GM18505 (cell line): ENCODE data around the gene EZR.

Experiments used
- ATAC-seq: cut with Tn5 transposase; IDR thresholded peaks from one replicate; pipeline ENCODE4 v1.9.1; 2021; ENCODE audit not compliant: unreplicated experiment
- POLR2A ChIP-seq: IDR thresholded peaks from 4 replicates; pipeline ENCODE4 v1.6.1; 2011; ENCODE audit warnings: borderline replicate concordance; ENCODE audit not compliant: insufficient read depth, insufficient read length; ENCODE audit errors: extremely low read depth

Gene EZR

DNA sequence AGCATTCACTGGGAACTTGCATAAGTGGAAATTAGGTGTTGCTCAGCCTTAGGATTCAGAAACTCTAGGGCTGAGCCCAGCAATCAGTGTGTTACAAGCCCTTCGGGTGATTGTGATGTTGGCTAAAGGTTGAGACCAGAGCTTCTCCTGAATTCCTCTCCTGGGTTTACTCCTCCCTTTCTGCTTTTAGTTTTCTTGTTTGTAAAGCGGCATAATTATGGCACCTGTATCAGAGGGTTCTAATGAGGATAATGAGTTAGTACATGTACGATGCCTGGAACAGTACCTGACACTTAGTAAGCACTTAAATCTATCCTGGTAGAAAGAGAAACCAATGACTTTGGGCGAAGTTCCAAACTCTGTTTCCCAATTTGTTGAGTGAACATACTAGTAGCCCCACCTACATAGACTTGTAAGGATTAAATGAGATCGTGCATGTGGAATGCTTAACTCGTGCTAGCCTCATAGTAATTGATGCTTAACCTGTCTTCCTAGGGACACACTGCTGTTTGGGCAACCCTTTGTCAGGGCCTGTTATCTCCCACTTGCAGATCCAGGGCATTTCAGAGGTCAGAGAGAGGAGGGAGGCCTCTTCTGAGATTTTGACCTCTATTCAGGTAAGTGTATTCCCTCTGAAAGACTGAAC, 932 bp upstream of the EZR start:
- ATAC-seq = no peak
- TF ChIP-seq POLR2A = no peak

DNA sequence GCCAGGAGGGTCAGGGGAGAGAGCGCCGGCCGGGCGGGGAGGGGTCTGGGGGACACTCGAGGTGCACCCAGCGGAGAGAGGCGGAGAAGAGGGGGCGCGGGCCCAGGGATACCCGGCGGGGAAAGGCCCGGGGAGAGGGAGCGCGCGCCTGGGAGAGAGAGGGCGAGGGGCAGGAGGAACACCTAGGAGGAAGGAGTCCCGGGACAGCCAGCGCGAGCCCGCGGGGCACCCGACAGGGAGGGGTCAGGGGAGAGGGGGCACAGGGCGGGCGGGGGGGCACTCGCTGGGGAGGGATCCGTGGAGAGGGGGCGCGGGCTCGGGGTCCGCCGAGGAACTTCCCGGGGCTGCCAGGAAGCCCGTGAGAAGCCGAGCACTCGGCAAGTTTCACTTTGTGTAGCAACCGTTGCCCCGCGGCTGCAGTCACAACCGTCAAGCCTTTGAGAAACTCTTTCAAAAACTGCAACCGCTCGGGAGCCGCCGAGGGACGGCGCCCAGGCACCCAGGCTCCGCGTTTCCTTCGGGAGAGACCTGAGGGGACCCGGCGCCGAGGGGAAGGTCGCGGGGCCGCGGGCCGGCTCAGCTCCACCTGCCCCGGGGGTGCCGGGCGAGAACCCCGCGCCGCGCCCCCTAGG, 471 bp downstream of the EZR start:
- no peak for TF ChIP-seq POLR2A
- peak; percentile 25 for ATAC-seq

DNA sequence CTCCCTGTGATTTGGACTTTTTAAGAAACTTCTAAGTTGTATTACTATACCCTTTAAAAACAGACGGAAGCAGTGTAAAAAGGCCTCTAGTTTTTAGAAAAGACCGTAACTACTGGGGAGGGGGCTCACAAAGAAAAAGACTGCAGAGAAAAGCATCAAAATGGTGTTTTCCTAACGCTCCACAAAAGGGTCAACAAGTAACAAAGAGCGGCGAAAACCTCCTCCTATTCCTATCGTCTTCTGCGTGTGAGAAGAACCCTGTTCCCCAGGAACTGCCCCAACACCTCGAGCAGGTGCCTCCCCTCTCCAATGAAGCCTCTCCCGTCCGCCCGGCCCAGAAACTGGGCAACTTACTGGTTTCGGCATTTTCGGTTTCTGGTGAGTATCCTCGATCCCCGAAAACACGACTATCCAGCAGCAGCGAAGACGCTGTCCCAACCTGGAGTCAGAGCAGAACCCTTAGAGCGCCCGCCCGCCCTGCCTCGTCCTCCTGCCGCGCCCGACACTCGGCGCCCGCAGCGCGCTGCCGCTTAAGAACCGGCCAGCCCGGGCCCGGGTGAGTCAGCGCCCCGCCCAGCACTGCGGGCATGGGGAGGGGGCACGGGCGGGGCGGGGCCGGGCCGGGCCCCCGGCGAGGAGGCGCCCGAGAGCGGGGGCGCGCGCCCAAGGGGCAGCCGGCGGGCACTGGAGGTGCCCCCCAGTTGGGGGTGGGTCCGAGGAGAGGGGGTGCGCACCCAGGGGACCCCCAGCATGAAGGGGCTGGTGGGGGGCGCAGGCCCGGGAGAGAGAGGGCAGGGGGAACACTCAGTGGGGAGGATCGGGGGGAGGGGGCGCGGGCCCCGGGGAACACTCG, 1.2 kb downstream of the EZR start:
- peak; percentile 44 for ATAC-seq
- peak; percentile 97 for TF ChIP-seq POLR2A

DNA sequence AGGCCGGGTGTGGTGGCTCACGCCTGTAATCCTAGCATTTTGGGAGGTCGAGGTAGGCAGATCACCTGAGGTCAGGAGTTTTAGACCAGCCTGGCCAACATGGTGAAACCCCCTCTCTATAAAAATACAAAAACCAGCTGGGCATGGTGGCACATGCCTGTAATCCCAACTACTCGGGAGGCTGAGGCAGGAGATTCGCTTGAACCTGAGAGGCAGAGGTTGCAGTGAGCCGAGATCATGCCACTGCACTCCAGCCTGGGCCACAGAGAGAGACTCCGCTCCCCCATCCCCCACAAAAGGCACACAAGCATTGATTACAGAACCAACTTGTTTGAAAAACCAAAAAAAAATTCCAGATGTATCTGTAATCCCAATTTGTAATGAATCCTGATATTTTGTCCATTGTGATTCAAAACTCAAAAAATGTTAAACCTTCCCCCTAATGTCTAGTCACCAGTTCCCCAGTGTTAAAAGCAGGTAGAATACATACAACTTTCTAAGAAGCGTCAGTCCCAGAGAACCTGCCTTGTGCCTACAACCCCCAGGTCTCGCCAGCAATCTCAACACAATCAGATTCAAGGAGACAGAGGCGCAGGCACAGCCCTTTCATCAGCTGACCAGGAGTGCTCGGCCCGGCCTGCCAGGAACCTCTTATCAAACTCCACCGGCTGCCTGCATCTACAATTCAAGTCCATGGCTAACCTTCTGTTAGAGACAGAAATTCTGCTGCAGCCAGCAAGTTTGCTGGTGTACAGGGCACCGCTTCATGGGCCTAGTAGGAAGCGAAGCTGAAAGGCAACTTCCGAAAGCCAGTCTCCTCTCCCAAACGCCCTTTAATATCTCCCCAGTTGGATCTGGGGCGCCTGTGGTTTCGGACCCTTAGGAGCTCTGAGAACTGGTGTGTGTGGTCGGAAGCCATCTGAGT, 2.1 kb downstream of the EZR start:
- no peak for TF ChIP-seq POLR2A
- ATAC-seq = no peak

DNA sequence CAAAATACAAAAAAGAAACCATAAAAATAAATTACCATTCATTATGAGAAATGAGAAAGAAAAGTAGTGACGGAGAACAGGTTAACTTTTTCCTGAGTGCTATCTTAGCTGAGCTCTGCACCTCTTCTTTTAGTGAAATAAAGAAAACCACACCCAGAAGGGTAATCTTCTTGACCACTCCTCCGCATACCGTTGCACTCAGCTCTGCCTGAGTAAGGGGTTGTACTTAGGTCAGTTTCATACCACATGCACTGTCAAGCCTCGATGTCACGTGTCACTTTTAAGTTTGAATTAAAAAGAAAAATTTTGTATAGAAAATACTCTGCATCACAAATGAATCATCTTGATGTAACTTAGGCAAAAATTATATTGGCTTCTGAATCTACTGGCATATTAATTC, 2.8 kb downstream of the EZR start:
- TF ChIP-seq POLR2A = peak; percentile 38
- ATAC-seq = no peak

DNA sequence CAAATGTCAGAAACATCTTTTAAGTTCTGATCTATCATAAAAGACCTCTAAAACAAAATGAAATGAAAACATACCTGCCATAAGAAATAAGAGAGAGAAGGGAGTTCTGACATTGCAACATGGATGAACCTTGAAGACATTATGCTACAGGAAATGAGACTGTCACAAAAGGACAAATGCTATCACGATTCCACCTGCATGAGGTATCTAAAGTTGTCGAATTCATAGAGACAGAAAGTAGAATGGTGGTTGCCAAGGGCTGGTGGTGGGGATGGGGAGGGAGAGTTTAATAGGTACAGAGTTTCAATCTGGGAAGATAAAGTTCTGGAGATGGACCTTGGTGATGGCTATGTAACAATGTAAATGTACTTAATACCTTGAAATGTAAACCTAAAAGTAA, 3.3 kb downstream of the EZR start:
- no peak for ATAC-seq
- no peak for TF ChIP-seq POLR2A

DNA sequence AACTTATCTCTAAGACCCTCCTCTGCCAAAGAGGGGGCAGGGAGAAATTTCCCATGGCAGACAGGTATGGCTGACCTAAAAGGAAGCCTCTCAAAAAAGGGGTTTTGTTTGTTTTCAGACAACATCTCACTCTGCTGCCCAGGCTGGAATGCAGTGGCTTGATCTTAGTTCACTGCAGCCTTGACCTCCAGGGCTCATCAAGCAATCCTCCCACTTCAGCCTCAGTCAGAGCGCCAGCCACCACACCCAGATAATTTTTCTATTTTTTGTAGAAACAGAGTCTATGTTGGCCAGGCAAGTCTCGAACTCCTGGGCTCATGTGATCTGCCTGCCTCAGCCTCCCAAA, 3.8 kb downstream of the EZR start:
- TF ChIP-seq POLR2A = no peak
- ATAC-seq = no peak

DNA sequence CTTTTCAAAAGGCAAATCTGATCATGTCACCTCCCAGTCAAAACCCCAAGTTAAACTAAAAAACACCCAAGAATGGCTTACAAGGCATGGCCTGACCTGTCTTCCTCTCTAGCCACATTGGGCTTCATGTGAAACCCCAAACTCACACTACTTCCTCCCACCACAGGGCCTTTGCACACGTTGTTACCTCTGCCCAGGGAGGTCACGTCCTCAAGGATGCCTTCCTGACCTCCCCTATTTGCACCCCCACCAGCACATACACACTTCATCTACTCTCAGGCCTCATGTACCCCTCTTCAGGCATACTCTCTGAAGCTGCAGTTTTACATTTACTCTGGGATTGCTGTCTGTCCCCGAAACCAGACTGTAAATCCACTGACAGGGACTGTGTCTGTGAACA, 6.1 kb downstream of the EZR start:
- no peak for TF ChIP-seq POLR2A
- no peak for ATAC-seq

DNA sequence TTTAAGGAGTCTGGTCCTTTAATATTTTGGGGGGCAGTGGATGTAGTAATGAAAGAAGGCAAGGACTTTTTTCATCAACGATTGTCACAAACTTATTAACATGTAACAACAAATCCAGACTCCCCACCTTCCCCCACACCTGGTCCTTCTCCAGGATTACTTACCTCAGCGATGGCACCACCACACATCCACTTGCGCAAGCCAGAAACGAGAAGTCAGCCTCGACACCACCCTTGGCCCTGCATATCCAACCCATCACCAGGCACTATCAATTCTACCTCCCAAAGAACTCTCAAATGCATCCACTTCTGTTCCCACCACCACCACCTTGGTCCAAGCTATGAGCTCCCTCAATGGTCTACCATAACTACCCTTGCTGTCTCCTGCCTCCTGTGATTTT, 6.6 kb downstream of the EZR start:
- ATAC-seq = no peak
- no peak for TF ChIP-seq POLR2A

DNA sequence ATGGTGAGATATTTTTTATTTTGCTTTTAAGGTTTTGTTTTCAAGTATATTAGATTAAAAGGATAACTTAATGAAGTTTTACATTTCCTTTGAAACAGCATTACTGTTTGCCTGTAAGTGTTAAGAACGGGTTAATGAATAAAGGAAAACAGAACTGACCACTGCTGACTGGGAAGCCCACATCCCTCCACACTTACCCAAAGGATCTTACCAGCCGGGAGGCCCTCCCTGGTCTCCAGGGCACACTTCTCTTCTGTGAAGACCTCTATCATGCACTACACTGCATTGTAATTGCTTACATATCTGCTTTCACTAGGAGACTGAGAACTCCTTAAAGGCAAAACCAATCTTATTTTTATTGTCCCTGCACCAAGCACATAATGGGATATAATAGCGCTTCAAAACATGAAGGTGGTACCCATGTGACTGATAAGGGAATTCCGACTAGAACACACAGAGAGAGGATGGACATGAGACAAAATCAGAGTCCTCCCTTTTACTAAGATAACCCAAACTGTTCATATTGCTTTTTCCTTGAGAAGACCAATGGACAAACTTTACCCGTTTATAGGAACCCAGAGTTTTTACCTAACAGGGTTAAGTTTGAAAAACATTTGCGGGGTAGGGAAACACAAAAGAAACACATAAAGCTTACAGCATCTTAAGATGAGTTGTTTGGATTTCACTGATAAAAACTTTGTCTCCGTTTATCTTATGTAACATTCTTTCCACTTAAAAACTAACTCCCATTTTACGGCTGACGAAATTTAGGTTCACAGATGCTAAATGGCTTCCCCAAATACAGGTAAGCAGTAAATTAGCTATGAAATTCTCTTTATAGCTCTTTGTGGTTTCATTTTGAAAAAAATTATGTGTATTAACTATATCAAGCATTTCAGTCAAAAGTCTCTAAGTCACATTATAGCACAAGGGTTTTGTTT, 8.7 kb downstream of the EZR start:
- no peak for ATAC-seq
- TF ChIP-seq POLR2A = no peak

DNA sequence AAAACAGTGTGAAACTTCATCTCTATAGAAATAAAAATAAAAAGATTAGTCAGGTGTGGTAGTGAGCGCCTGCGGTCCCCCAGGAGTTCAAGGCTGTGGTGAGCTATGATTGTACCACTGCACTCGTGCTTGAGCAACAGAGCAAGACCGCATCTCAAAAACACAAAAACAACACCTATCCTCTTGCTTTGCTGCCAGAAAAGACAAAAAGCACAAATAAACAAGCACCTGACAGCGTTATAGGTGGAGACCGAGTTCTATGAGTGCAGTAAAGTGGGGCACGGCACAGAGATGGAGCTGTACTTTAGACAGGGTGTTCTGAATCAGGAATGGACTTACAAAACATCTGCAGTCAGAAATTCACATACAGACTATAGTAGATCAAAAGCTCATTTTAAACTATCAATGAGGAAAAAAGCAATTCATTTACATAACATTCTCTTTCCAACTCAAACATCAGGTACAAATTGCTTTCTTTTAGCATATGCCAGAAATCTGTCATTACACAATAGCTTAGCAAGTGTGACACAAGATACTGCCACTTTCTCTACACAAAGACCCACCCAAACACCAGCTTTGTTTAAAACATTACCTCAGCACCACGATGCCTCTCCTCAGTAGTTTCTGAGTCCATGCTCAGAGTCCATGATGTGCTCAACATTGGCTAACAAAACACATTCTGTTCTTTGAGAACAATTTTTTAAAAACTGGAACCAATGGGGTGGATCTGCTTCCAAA, 10.1 kb downstream of the EZR start:
- peak; percentile 79 for ATAC-seq
- TF ChIP-seq POLR2A = no peak

DNA sequence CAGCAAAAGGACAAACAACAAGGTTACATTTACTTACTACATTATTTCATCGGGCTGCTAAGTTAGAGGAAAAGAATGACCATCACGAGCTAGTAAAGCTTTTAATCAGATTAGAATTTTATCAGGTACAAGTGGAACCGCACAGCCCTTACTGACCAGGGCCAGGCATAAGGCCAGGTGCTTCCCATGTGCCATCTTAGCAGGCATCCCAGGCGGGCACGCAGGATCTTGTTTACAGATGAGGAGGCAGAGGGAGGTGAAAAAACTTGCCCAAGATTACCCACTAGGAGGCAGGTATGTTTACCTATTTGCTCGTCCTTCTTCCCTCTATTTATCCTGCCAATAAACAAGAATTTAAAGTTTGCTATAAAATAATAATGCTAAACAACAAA, 10.7 kb downstream of the EZR start:
- TF ChIP-seq POLR2A = no peak
- no peak for ATAC-seq
